CD4-positive, alpha-beta T cell treated with Interferon alpha-2 for 1 hour (primary cell): ENCODE measurements around the gene DTX1.

Experiments
- DNase-seq, 2 donors: peaks; one replicate each; pipeline ENCODE4 v3.0.0-alpha.2; 2020 to 2022

Gene DTX1

GRCh38 chr12:113055594-113056380 lies 743 bp upstream of the DTX1 start:
- DNase-seq: no peak

GRCh38 chr12:113056381-113056630 lies 224 bp upstream of the DTX1 start:
- DNase-seq: no peak

- DNase-seq: no peak
Observed at GRCh38 chr12:113057565-113058485, 1.3 kb downstream of the DTX1 start.

- DNase-seq: no peak
Observed at GRCh38 chr12:113058553-113058952, 2.0 kb downstream of the DTX1 start.

GRCh38 chr12:113059071-113059595 lies 2.6 kb downstream of the DTX1 start:
- DNase-seq: no peak

GRCh38 chr12:113060336-113060960 lies 3.9 kb downstream of the DTX1 start:
- no peak for DNase-seq

- DNase-seq: no peak
Observed at GRCh38 chr12:113061061-113061694, 4.6 kb downstream of the DTX1 start.

- no peak for DNase-seq
Observed at GRCh38 chr12:113062502-113063395, 6.2 kb downstream of the DTX1 start.

GRCh38 chr12:113063396-113064350 lies 7.1 kb downstream of the DTX1 start:
- no peak for DNase-seq

GRCh38 chr12:113064395-113065125 lies 8.0 kb downstream of the DTX1 start:
- DNase-seq: no peak

- no peak for DNase-seq
Observed at GRCh38 chr12:113065126-113066007, 8.8 kb downstream of the DTX1 start.

GRCh38 chr12:113066813-113067400 lies 10.4 kb downstream of the DTX1 start:
- DNase-seq: no peak

GRCh38 chr12:113067987-113068935 lies 11.7 kb downstream of the DTX1 start:
- no peak for DNase-seq

- DNase-seq: no peak
Observed at GRCh38 chr12:113069149-113069548, 12.6 kb downstream of the DTX1 start.

- DNase-seq: no peak
Observed at GRCh38 chr12:113069751-113070116, 13.2 kb downstream of the DTX1 start.

GRCh38 chr12:113070117-113070906 lies 13.8 kb downstream of the DTX1 start:
- DNase-seq: peak; percentile 53 to 75
